Hepatocyte (in vitro differentiated cells): Measurements from ENCODE around the gene PARP2. TPM values are rescaled to one million over a fixed set of nuclear protein-coding genes. Genes with fewer than 3 reads are reported as not detected.

Experiments used
- DNase-seq: peaks from one replicate; pipeline ENCODE4 v3.0.0-alpha.2; 2016; ENCODE audit warnings: low spot score
- H2AFZ ChIP-seq: fragments of 200-600 bp; sonication (generic); 2 replicates; pipeline ENCODE4 v1.6.0; 2016; ENCODE audit warnings: antibody characterized with exemption, mild to moderate bottlenecking
- H3K27ac ChIP-seq: fragments of 200-600 bp; sonication (generic); 2 replicates; pipeline ENCODE4 v1.5.1; 2016; ENCODE audit warnings: mild to moderate bottlenecking
- H3K27me3 ChIP-seq: fragments of 200-600 bp; sonication (generic); 2 replicates; pipeline ENCODE4 v1.6.1; 2016
- H3K36me3 ChIP-seq: fragments of 200-600 bp; sonication (generic); replicated peaks from 2 replicates; pipeline ENCODE4 v1.5.1; 2016; ENCODE audit warnings: low read depth; ENCODE audit not compliant: insufficient read depth
- H3K4me1 ChIP-seq: fragments of 200-600 bp; sonication (generic); 2 replicates; pipeline ENCODE4 v1.5.1; 2016; ENCODE audit warnings: mild to moderate bottlenecking, moderate library complexity; ENCODE audit not compliant: insufficient read depth
- H3K4me2 ChIP-seq: fragments of 200-600 bp; sonication (generic); 2 replicates; pipeline ENCODE4 v1.6.0; 2016
- H3K4me3 ChIP-seq: fragments of 200-600 bp; sonication (generic); 2 replicates; pipeline ENCODE4 v1.5.1; 2016; ENCODE audit warnings: mild to moderate bottlenecking
- H3K79me2 ChIP-seq: fragments of 200-600 bp; sonication (generic); 2 replicates; pipeline ENCODE4 v1.6.0; 2017; ENCODE audit warnings: mild to moderate bottlenecking
- H3K9me2 ChIP-seq: fragments of 200-600 bp; sonication (generic); replicated peaks from 2 replicates; pipeline ENCODE4 v1.6.0; 2017; ENCODE audit warnings: mild to moderate bottlenecking; ENCODE audit not compliant: insufficient read depth
- H3K9me3 ChIP-seq: fragments of 200-600 bp; sonication (generic); 2 replicates; pipeline ENCODE4 v1.5.1; 2016; ENCODE audit warnings: low read depth, mild to moderate bottlenecking
- H4K20me1 ChIP-seq: fragments of 200-600 bp; sonication (generic); 2 replicates; pipeline ENCODE4 v1.6.0; 2016; ENCODE audit warnings: mild to moderate bottlenecking; ENCODE audit not compliant: insufficient read depth, poor library complexity, severe bottlenecking
- CTCF ChIP-seq: fragments of 200-600 bp; sonication (generic); IDR thresholded peaks from 2 replicates; pipeline ENCODE4 v1.5.1; 2016; ENCODE audit warnings: antibody characterized with exemption, mild to moderate bottlenecking; ENCODE audit not compliant: poor library complexity
- EZH2 ChIP-seq: fragments of 200-600 bp; sonication (generic); IDR thresholded peaks from 2 replicates; pipeline ENCODE4 v1.6.1; 2016; ENCODE audit warnings: antibody characterized with exemption, mild to moderate bottlenecking, borderline replicate concordance
- EZH2phosphoT487 ChIP-seq: fragments of 200-600 bp; sonication (generic); IDR thresholded peaks from one replicate; pipeline ENCODE4 v1.6.1; 2018; ENCODE audit warnings: antibody characterized with exemption, mild to moderate bottlenecking, low read depth, moderate library complexity; ENCODE audit not compliant: unreplicated experiment, severe bottlenecking
- WGBS: methylation state at CpG from one replicate; pipeline ENCODE4 v1.1.6; 2016; ENCODE audit warnings: low lambda C conversion rate; ENCODE audit errors: missing lambda C conversion rate; 5-methylcytosine and 5-hydroxymethylcytosine counted together
- polyA plus RNA-seq: library from polyadenylated mRNA; unstranded; fragments of >200 nt; fragmentation: Nextera tagmentation; extraction: Ambion mirVana; gene quantifications from 2 replicates; pipeline ENCODE4 v1.2.1, GENCODE V29; 2016
- total RNA-seq: library from RNA; depleted of rRNA; stranded (reverse); fragments of >200 nt; gene quantifications from 2 replicates; pipeline ENCODE4 v1.2.3, GENCODE V29; 2014

PARP2 gene
- total and polyA plus RNA-seq, 2 experiments from 2014 or later: 13.9 to 23.4 TPM

GRCh38 chr14:20377171-20377570 lies 33.7 kb downstream of the PARP2 start:
- no peak for DNase-seq
- H3K9me3 ChIP-seq: no peaks in the 10 kb centered on the region
- H3K79me2 ChIP-seq: no peaks in the 10 kb centered on the region
- H4K20me1 ChIP-seq: no peaks in the 10 kb centered on the region
- peak overlapping the region; percentile 57 for H3K4me2 ChIP-seq
- peaks cover 19% of the 10 kb centered on the region for H3K4me1 ChIP-seq
- no peaks in the 10 kb centered on the region for H3K9me2 ChIP-seq
- peak overlapping the region; percentile 98 for H3K27ac ChIP-seq
- H3K27me3 ChIP-seq: no peaks in the 10 kb centered on the region
- no peaks in the 10 kb centered on the region for H3K36me3 ChIP-seq
- no peak overlapping the region for H2AFZ ChIP-seq
- 100% methylated on average over 2 of the region's 2 CpGs for WGBS
- TF ChIP-seq CTCF (no peak), EZH2 (no peak)
- H3K4me3 ChIP-seq: no peak overlapping the region

GRCh38 chr14:20379743-20380142 lies 36.3 kb downstream of the PARP2 start:
- Histone ChIP-seq H3K27me3 (no peaks in the 10 kb centered on the region), H2AFZ (no peak overlapping the region), H3K9me3 (no peaks in the 10 kb centered on the region), H3K27ac (no peak overlapping the region), H3K4me2 (no peak overlapping the region), H3K4me3 (no peak overlapping the region), H3K79me2 (no peaks in the 10 kb centered on the region), H4K20me1 (no peaks in the 10 kb centered on the region), H3K4me1 (peaks cover 19% of the 10 kb centered on the region), H3K9me2 (no peaks in the 10 kb centered on the region), H3K36me3 (no peaks in the 10 kb centered on the region)
- TF ChIP-seq EZH2 (no peak), EZH2phosphoT487 (no peak), CTCF (no peak)
- 80% methylated on average over 1 of the region's 1 CpG for WGBS
- no peak for DNase-seq

GRCh38 chr14:20380681-20381080 lies 37.2 kb downstream of the PARP2 start:
- WGBS: 94% methylated on average over 6 of the region's 6 CpGs
- no peaks in the 10 kb centered on the region for H3K27me3 ChIP-seq
- TF ChIP-seq CTCF (no peak), EZH2phosphoT487 (no peak), EZH2 (no peak)
- no peaks in the 10 kb centered on the region for H3K36me3 ChIP-seq
- no peak overlapping the region for H3K27ac ChIP-seq
- H3K4me3 ChIP-seq: no peak overlapping the region
- H2AFZ ChIP-seq: no peak overlapping the region
- no peaks in the 10 kb centered on the region for H4K20me1 ChIP-seq
- no peak for DNase-seq
- H3K4me2 ChIP-seq: no peak overlapping the region
- no peaks in the 10 kb centered on the region for H3K9me3 ChIP-seq
- H3K79me2 ChIP-seq: no peaks in the 10 kb centered on the region
- peaks cover 17% of the 10 kb centered on the region for H3K4me1 ChIP-seq
- H3K9me2 ChIP-seq: no peaks in the 10 kb centered on the region

- Histone ChIP-seq H3K27ac (no peak overlapping the region), H2AFZ (no peak overlapping the region), H3K4me3 (no peak overlapping the region), H4K20me1 (no peaks in the 10 kb centered on the region), H3K4me2 (no peak overlapping the region), H3K4me1 (peaks cover 13% of the 10 kb centered on the region), H3K27me3 (no peaks in the 10 kb centered on the region), H3K79me2 (no peaks in the 10 kb centered on the region), H3K36me3 (no peaks in the 10 kb centered on the region), H3K9me2 (no peaks in the 10 kb centered on the region), H3K9me3 (no peaks in the 10 kb centered on the region)
- TF ChIP-seq EZH2 (no peak), CTCF (no peak), EZH2phosphoT487 (no peak)
- WGBS: 96% methylated on average over 7 of the region's 7 CpGs
- DNase-seq: no peak
Observed at GRCh38 chr14:20381341-20381740, 37.9 kb downstream of the PARP2 start.
